HG02588 (cell line): ENCODE results near the gene DAPK3.
"Not testable (repeated sequence)": the region's sequence is repeated elsewhere in the genome, so short reads cannot be mapped to it uniquely, and the experiment has no call there.

Experiments used
- ATAC-seq: cut with Tn5 transposase; IDR thresholded peaks from one replicate; pipeline ENCODE4 v1.9.1; 2021; ENCODE audit warnings: mild to moderate bottlenecking, moderate library complexity; ENCODE audit not compliant: unreplicated experiment

DAPK3 gene

DNA sequence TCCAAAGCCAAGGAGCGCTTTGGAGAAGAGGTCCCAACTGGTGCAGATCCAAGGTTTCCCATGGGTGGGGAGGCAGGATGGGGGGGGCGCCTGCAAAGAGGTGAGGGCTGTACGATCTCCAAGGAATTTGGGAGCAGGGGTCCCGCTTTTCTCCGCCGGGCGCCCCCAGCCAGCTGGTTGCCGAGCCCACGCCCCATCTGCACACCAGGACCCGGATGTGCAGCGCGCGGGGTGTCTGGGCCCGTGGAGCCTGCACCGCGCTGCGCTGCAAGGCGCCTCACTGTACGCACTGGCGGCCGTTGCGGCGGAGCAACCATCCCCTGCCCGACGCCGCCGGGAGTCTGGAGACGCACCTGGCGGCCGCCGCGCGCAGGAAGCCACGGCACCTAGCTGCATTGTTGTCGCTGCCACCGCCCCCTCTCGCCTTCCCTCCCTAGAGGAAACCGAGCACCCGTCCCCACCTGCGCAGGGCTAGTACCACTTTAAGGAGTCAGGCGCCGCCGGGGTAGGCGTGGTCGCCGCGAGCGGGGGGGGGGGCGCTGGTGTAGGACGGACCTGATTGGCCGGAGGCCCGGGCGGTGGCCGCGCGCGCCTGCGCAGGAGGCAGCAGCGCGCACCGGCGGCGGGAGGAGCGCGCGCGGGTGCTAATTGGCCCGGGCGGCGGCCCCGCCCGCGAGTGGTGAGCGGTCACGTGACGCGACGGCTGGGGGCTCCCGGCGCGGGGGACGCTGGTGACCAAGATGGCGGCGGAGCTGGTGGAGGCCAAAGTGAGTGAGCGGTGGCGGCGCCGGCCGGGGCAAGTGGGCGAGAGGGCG lies 36.3 kb upstream of the DAPK3 start, which contains the start of gene PIAS4:
PIAS4 (plus strand) TSS at position 716 of the 815 bp plus-strand sequence; CDS start at position 741, 25 bp downstream.
- ATAC-seq, result peak; percentile 78

GRCh38 chr19:4005436-4005835 lies 34.5 kb upstream of the DAPK3 start:
- ATAC-seq, result not testable (repeated sequence)

- not testable (repeated sequence) for ATAC-seq
Measured at GRCh38 chr19:4000798-4001197, 29.9 kb upstream of the DAPK3 start.

GRCh38 chr19:3998667-3999412 lies 27.9 kb upstream of the DAPK3 start:
- ATAC-seq, result not testable (repeated sequence)

DNA sequence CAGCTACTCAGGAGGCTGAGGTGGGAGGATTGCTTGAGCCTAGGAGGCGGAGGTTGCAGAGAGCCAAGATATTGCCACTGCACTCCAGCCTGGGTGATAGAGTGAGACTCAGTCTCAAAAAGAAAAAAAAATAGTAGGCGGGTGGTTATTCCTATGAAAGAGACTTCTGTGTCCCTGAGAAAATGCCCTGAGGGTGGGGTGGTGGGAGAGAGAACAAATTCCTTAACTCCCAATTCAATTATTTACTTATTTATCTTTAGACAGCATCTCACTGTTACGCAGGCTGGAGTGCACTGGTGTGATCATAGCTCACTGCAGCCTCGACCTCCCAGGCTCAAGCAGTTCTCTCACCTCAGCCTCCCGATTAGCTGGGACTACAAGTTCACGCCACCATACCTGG lies 24.7 kb upstream of the DAPK3 start:
- no peak for ATAC-seq

DNA sequence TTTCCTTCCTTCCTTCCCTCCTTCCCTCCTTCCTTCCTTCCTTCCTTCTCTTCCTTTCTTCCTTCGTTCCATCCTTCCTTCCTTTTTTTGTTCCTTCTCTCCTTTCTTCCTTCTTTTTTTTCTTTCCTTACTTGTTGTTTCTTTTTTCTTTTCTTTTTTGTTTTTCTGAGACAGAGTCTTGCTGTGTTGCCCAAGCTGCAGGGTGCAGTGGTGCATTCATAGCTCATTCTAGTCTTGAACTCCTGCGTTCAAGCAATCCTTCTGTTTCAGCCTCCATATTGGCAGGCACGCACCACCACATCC lies 19.9 kb upstream of the DAPK3 start:
- ATAC-seq, result no peak

- ATAC-seq, result no peak
Measured at GRCh38 chr19:3987619-3988371, 16.9 kb upstream of the DAPK3 start.

DNA sequence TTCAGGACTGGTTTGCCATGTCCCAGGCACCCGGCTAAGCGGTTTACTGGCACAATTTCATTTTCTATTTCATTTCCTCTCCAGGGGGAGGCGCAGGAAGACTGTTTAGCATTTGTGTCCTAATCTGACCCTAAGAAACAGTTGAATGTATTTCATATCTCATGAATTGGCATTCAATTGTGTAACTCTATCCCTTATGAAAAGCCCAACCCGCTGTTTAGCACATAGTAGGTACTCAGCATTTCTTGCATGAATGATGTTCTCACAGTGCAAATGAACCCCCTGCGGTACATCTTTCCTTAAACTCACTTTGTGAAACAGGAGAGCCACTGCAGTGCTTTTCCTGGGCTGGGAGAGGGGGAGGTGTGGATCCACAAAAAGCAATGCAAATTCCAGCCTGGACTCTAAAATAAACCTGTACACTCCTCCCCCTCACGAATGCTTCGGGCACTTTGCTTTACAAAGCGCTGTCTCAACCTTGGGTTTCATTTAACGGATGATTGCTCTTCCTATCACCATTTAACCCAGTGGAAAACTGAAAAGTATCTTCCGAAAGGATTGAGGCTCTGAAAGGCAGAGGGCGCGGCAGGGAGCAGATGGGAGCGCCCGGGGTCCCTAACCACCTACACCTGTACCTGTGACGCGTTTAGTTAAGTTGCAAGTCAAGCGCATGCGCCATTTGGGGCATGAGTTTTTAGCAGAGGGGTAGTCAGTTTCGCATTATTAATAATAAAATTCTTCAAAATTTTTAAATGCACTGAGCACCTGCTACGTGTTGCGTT lies 15.6 kb upstream of the DAPK3 start:
- ATAC-seq, result no peak

DNA sequence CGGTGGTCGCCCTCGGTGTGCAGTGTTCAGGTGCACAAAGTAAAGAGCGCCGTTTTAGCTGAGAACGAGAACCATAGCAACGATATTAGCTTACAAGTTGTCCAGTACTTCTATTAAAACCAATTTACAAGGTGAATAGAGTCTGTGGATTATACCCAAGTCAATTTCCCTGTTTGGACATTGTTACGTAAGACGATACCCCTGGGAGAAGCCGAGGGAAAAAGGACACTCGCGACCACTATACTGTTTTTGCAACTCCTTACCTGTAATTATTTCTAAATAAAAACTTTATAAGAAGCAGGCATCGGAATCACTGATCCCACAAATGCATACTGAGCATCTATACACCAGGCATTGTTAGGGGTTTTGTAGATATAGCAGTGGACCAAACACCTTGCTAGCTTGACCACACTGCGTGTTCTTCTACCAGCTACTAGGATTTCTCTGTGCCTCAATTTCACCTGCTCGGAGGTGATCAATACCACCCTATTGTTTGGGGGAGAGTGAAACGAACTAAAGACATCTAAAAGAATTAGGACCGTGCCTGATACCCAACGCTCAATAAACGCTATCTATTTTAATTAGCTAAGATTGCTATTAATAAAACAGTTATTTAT lies 14.9 kb upstream of the DAPK3 start:
- ATAC-seq, result no peak

GRCh38 chr19:3984908-3985642 lies 14.2 kb upstream of the DAPK3 start, which contains the start of gene EEF2:
Gene EEF2, minus strand, starts transcription at chr19:3985463. Its CDS starts 83 bp downstream, at chr19:3985380.
- peak; percentile 44 for ATAC-seq

DNA sequence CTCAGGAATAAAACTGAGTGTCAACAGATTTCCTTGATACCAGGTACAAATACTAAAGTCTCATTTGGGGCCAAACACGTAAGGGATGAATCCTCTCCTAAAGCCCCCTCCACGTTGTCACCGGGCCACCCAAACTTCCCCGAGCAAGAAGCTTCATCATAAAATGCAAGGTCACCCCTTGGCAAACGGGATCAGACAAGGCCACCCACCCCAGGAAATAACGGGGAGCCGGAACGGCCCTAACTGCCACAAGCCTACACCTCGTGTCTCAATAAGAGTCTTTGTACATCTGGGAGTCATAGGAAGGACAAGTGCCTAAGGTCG lies 13.6 kb upstream of the DAPK3 start:
- ATAC-seq, result no peak

- ATAC-seq, result no peak
Measured at GRCh38 chr19:3983936-3984583, 13.2 kb upstream of the DAPK3 start.

DNA sequence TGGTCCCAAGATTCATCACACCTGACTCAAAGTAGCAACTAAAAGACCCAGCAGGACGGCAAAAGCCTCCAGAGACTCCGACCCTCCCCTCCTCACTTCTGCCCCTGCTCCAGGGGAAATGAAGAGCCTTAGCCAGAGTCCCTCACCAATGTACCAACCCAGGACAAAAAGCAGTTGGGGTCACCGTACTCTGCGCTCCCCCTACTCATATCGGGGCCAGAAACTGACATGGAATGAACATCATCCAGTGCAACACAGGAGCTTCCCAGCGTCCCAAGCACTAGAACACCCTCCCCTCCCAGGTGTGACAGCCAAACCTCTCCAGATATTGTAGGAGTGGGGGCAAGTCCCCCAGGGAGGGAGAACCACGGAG lies 12.6 kb upstream of the DAPK3 start:
- no peak for ATAC-seq

DNA sequence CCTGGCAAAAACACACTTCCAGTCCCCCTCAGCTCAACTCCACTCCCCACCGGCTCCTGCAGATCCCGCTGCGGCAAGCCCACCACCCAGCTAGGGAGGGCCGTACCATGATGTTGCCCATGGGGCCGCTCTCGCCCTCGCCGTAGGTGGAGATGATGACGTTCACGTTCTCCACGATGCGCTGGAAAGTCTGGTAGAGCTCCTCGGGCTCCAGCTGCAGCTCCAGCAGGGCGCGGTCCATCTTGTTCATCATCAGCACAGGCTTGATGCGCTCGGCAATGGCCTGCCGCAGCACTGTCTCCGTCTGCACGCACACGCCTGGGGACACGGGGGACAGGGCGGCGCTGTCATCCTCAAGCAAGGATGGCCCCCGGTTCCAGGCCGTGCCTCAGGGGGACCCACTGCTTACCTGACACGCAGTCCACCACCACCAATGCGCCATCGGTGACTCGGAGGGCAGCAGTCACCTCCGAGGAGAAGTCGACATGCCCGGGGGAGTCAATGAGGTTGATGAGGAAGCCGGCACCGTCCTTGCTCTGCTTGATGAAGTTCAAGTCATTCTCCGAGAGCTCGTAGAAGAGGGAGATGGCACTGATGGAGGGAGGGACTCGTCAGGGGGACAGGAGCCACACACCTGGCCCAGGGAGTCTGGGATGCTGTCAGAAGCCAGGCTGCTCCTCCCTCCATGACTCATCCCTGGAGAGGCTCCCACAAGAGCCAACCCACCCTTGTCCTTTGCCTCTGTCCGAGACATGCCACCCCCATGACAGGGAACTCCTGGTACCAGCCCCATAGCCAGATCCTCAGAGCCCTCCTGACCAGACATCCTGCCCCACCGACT lies 12.0 kb upstream of the DAPK3 start:
- no peak for ATAC-seq

DNA sequence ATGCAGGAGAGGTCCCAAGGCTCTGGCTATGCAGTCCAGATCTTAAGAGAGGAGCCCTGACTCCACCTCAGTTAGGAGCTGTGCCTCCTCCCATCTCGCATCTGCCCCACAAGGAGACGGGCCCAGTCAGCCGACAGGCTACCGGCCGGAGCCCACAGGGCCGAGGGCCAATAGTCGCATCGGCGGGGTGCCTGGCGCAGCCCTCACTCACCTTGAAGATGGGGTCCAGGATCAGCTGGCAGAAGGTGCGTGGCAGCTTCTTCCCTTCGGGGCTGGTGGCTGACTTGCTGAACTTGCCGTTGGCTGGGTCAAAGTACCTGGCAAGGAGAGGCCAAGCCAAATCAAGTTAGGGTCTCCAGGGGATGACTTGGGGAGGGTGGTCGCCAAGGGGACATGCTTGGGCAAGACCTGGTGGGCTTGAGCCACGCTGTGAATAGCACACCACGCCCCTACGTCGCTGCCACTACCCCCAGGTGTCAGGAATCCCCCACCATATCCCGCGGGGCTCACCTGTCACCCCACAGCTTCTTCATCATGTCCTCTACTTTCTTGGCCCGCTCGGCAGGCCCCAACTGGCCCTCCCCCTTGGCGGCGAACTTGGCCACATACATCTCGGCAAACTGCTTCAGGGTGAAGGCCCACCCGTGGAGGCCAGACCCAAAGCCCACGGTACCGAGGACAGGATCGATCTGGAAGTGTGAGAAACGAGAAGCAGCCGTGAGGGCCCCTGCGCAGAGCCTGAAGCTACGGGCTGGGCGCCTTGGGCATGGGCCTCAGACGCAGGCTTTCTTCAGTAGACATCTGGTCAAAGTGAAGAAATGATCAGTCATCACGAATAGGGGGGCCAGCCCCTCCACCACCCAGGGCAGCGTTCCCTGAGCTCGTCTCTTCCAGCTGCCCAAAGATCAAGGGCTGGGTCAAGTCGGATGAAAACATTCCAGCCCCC lies 11.1 kb upstream of the DAPK3 start:
- ATAC-seq, result no peak

DNA sequence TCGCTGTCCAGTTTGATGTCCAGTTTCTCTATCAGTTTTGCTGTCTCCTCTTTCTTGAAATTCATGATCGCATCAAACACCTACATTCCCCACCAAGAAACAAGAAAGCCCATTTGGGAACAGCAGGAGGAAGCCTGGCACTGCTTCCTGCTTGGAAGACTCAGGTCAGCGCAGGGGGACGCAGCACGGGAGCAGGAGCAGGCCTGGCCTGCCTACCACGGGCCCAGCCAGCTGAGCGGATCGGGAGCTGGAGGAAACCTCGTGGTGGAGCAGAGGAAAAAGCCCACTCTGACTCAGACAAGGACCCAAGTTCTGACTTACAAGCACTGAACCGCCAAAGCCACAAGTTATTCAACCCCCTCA lies 10.5 kb upstream of the DAPK3 start:
- ATAC-seq, result no peak
